Measurements from ENCODE around the gene ITPKB.

DNA sequence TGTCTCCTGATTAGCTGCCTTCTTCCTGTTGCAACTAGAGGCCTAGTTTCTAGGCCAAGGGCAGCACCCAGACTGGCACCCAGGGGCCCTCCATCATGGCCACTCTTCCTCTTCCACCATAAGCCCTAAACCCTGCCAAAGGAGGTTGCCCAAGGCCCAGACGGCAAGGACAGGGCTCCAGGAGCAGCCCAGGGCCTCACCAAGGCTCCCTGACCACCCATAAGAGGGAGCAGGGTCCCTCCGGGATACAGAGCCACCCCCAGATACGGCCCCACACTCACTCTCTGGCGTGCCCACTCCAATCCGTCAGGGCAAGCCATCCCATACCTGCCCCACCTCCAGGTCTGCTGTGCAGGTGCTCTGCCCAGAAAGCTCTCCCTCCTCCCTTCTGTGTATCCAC is 79.9 kb downstream of the ITPKB start:
- TF ChIP-seq, protein P1, sequence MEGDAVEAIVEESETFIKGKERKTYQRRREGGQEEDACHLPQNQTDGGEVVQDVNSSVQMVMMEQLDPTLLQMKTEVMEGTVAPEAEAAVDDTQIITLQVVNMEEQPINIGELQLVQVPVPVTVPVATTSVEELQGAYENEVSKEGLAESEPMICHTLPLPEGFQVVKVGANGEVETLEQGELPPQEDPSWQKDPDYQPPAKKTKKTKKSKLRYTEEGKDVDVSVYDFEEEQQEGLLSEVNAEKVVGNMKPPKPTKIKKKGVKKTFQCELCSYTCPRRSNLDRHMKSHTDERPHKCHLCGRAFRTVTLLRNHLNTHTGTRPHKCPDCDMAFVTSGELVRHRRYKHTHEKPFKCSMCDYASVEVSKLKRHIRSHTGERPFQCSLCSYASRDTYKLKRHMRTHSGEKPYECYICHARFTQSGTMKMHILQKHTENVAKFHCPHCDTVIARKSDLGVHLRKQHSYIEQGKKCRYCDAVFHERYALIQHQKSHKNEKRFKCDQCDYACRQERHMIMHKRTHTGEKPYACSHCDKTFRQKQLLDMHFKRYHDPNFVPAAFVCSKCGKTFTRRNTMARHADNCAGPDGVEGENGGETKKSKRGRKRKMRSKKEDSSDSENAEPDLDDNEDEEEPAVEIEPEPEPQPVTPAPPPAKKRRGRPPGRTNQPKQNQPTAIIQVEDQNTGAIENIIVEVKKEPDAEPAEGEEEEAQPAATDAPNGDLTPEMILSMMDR (IDR thresholded peaks at IDR 0.05; ENCODE audit: low read depth, low read length) = no peak
- TF ChIP-seq POLR2A (IDR thresholded peaks at IDR 0.05; ENCODE audit: extremely low read depth, insufficient read length) = no peak
- TF ChIP-seq MYC (IDR thresholded peaks at IDR 0.05; ENCODE audit: low read depth, low read length) = no peak
